Activated CD4-positive, alpha-beta T cell treated with anti-CD3 and anti-CD28 coated beads, Interleukin-10, Interleukin-2, amounts not matched to agents 100 ng/mL and 50 ng/mL, durations not matched to agents 16 hours and 8 hours (primary cell): ENCODE results near the gene SEMA4D.
A peak's percentile ranks its signal among the peaks of the same experiment; 100 is the strongest.

ENCODE experiments used
- DNase-seq: peaks from one replicate; pipeline ENCODE4 v3.0.0-alpha.2; 2020

SEMA4D gene

GRCh38 chr9:89442981-89443814 lies 54.7 kb downstream of the SEMA4D start:
- DNase-seq = no peak

DNA sequence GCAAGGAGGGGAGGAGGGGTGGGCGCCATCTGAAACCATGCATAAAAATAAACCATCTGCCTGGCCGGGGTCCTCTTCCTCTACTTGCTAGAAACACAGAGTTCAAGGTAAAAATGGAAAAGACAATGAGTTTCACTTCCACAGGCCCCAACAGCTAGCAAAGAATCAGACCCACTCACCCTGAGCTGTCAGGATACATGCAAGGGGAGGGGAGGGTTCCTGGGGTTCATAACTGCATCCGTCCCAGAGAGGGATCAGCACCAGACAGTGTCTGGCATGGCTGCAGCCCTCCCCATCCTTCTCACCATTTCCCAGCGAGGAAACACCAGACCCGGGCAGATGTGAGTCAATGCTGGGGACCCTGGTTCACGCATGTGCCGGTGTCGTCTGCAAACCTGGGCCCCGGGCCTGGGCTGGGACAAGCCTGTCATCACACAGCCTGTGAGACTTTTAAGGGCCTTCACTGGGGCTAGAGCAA lies 55.4 kb downstream of the SEMA4D start:
- no peak for DNase-seq

GRCh38 chr9:89441986-89442385 lies 55.9 kb downstream of the SEMA4D start:
- DNase-seq = no peak

GRCh38 chr9:89441655-89441970 lies 56.3 kb downstream of the SEMA4D start:
- DNase-seq = no peak

DNA sequence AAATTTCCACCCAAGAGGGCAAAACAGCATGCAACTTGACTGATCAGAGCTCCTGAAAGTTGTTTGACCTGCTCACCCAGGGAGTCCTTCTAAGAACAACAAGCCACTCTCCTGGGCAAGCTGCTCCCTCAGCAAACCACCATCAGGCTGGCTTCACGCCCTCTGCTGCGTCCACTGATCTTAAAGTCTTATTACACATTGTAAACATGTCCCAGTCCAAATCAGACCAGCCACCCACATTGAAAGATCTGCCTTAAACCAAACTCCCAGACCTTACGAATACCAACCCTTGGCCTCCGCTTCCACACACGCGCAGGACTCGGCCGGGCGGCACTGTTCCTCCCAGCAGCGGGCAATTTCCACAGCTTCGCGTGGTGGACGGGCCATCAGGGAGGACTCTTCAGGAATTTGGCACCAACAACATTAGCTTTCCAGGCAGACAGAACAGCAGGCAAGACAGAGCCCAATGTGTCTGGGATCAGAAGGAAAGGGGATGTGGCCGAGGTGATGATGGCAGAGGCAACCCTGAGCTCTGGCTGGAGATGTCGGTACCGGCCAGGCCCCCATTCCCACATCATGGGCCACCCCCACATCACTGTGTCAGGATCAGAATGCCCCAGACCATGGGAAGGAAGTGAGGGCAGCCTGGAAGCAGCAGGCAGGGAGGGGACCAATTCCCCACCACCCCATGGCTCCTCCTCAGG lies 56.8 kb downstream of the SEMA4D start:
- no peak for DNase-seq

- no peak for DNase-seq
Observed at GRCh38 chr9:89440548-89440947, 57.4 kb downstream of the SEMA4D start.

DNA sequence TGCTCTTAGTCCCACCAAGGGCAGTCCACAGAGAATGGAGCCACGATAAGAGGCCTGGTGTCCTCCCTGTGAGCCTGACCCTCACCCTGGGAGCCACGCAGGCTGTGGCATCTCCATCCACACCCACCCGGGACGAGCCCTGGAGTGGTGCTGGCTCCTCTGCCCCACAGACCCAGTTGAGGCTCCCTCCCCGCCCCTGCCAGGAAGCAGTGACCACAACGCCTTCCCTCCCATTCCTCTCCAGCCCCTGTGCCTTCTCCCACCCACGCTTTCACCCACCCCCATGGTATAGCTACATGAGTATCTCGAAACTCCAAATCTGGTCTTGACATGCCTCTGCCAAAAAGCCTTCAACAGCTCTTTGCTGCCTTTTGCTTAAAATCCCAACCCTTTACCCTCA lies 57.9 kb downstream of the SEMA4D start:
- no peak for DNase-seq

DNA sequence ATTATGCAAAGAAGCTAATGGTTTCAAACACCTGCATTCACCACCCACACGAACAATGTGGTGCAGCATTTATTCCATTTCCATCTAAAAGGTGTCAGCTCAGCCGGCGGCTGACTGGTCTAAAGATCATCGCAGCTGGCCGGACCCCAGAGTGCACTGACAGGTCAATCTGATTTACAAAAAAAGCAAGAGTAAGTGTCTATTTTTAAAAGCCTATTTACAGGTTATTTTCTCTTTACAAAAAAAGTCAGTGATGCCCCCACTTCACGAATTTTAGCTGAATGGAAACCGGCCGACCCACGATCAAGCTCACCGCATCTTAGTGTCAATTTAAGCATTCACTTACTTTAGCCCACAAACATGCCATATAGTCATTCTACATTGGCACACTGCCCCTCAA lies 58.3 kb downstream of the SEMA4D start:
- no peak for DNase-seq

DNA sequence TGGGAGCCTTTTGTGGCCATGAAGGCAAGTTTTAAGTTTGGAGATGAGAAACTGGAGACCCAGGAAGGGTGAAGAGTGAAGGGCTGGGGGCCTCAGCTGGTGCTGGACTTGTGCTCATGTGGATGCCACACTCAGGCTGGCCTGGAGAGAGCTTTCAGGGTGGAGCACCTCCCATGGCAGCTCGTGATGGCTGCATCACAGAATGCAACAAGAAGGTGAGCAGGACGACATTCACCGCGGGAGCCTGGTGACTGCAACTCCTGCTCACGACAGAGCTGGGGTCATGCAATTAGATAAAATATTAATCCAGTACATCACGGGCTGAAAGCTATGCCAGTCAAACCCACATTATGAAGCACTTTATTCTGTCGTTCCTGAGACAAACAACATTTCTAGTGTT lies 59.7 kb downstream of the SEMA4D start:
- DNase-seq = no peak

GRCh38 chr9:89437772-89438171 lies 60.1 kb downstream of the SEMA4D start:
- no peak for DNase-seq

- DNase-seq = peak; percentile 68
Observed at GRCh38 chr9:89436963-89437625, 60.8 kb downstream of the SEMA4D start.

GRCh38 chr9:89436326-89436725 lies 61.6 kb downstream of the SEMA4D start:
- no peak for DNase-seq

DNA sequence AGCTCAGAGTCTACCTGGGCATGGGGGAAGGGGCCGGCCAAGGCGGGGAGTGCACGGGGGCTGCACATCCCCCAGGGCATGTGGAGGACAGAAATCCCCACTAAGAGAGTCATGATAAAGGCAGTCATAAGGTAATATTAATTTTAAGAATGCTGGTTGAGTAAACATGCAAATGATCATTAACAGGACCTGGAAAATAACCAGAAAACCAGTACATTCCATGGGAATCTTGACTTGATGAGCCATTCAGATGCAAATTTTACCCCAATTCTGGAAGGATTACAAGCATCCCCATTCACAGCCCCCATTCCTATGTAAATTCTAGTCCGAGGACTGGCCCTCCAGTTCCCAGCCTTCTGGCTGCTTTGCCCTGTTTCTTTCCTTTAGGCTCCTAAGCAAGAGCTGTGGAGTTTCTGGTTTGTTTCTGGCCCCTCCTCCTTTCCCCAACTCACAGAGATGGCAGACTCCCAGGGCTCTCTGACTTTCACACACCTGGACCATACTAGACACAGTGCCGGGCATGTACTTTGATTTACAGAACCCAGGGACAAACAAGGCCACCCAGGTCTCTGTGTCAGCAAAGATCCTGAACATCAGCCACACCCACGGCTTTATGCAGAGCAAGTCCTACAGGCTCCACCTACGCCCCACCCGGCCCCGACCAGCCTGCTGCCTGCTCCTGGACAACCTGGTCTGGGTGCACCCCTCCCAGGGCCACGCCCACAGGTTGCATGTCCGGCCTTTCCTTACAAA lies 62.7 kb downstream of the SEMA4D start:
- no peak for DNase-seq

GRCh38 chr9:89434636-89435035 lies 63.3 kb downstream of the SEMA4D start:
- DNase-seq = no peak

- DNase-seq = no peak
Observed at GRCh38 chr9:89433826-89434225, 64.1 kb downstream of the SEMA4D start.

DNA sequence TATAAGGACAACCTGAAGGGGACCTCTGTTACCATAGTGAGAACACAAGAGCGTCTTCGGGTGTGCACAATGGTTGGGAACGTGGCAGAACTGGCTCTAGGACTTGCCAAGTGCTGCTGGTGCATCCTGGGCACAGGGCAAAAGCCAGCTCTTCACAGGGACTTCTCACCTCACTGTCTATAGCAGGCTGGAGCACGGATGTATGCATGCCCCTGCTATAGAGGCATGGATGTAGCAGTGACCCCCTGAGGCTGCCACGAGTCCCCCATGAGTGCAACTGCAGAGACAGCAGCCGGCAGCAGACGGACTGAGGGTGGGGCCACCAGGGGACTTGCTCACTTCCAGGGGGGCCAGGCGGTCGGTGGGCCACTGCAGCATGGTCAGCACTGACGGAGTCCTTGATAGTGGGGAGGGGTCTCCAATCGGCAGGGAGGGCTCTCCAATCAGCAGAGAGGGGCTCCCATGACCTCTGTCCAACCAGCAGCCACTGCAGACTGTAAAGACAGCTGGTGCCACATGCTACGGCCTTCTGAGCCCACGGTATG lies 64.9 kb downstream of the SEMA4D start:
- no peak for DNase-seq

GRCh38 chr9:89431930-89432725 lies 65.8 kb downstream of the SEMA4D start:
- DNase-seq = no peak

- DNase-seq = no peak
Observed at GRCh38 chr9:89430995-89431394, 66.9 kb downstream of the SEMA4D start.

DNA sequence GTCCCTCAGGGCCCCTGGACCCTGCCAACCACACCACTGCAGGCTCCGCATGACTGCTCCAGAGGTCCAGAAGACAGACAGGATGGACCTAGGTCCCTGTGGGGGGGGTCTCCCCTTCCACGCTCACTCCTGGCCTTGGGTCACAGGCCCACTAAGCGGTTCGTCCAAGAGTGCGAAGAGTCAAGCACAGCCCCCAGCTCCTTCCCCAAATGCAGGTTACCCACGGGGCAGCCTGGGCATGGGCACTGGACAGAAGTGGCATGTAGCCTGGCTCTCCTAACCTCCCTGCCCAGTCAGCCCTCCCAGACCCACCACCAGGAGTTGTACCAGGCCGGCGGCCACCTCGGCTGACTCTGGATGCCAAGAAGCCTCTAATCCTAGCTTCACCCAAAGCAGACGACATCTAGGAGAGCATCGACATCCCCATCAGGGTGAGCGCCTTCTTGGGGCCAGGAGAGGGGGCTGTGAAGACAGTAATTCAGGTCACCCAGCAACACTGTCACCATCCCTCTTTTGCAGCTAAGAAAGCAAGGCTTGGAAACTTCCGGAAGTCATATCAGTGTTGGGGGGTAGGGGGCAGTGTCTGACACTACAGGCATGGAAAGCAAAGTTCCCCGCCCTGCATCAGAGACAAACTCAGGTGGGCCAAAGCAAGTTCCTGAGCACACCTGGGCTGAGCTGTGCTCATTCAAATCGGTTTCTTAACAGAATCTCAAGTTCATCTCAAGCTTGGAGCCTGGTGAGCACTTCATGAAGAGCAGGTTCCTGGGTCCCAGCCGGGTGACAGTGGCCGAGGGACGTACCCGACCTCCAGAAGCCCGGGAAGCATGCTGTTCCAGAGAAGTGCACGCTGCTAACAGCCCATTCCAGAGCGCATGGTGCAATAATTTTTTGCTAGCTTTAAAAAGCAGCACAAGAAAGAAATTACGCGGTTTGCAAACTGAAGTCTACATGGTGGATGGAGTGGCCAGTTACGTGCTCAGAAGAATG lies 68.7 kb downstream of the SEMA4D start:
- DNase-seq = peak; percentile 57

GRCh38 chr9:89428222-89428761 lies 69.6 kb downstream of the SEMA4D start:
- no peak for DNase-seq
